ENCODE results near the gene PPFIA4.

PPFIA4 gene

GRCh38 chr1:203091761-203092330, 65.6 kb downstream of the PPFIA4 start:
- TF ChIP-seq, protein P1, sequence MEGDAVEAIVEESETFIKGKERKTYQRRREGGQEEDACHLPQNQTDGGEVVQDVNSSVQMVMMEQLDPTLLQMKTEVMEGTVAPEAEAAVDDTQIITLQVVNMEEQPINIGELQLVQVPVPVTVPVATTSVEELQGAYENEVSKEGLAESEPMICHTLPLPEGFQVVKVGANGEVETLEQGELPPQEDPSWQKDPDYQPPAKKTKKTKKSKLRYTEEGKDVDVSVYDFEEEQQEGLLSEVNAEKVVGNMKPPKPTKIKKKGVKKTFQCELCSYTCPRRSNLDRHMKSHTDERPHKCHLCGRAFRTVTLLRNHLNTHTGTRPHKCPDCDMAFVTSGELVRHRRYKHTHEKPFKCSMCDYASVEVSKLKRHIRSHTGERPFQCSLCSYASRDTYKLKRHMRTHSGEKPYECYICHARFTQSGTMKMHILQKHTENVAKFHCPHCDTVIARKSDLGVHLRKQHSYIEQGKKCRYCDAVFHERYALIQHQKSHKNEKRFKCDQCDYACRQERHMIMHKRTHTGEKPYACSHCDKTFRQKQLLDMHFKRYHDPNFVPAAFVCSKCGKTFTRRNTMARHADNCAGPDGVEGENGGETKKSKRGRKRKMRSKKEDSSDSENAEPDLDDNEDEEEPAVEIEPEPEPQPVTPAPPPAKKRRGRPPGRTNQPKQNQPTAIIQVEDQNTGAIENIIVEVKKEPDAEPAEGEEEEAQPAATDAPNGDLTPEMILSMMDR (IDR thresholded peaks at IDR 0.05; ENCODE audit: insufficient read depth, low read length, missing control alignments), result no peak
- H3K4me3 ChIP-seq (ENCODE audit: low read depth, low read length), result no peak overlapping the region
- no peak for DNase-seq (ENCODE audit: low read depth, low spot score)
- ChIA-PET CTCF (interaction anchor here (0.7 to 1.2 kb wide), 4 partner anchors 29 to 177 kb away, joined by 3 to 4 read pairs (median 3); no protein-coding TSS in a partner anchor), POLR2A (no interaction called here)

DNA sequence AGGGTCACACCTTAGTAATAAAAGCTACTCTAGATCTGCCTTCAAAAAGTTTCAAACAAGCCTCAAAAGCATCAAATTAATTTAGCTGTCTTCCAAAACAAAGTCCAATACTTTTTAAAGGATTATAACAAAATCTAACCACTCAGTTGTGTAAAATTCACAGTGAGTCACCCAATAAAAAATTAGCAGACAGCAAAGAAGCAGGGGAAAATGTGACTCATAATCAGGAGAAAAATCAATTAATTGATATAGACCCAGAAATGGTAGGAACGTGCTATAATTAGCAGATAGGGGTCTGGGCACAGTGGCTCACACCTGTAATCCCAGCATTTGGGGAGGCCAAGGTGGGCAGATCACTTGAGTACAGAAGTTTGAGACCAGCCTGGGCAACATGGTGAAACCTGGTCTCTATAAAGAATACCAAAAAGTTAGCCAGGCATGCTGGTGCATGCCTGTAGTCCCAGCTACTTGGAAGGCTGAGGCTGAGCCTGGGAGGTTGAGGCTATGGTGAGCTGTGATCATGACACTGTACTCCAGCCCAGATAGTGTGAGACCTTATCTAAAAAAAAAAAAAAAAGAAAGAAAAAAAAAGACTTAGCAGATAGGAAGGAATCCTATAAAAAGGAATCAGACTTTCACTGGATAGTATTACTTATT, 67.6 kb downstream of the PPFIA4 start:
- CTCF ChIA-PET, result interaction anchor here (1.2 kb wide), 1 partner anchor 24 kb away, joined by 3 read pairs; no protein-coding TSS in a partner anchor
- TF ChIP-seq, protein P1 (IDR thresholded peaks at IDR 0.05; ENCODE audit: insufficient read depth, low read length, missing control alignments), result no peak
- DNase-seq (ENCODE audit: low read depth, low spot score), result no peak
- no peak overlapping the region for H3K4me3 ChIP-seq (ENCODE audit: low read depth, low read length)
- POLR2A ChIA-PET, result no interaction called here

DNA sequence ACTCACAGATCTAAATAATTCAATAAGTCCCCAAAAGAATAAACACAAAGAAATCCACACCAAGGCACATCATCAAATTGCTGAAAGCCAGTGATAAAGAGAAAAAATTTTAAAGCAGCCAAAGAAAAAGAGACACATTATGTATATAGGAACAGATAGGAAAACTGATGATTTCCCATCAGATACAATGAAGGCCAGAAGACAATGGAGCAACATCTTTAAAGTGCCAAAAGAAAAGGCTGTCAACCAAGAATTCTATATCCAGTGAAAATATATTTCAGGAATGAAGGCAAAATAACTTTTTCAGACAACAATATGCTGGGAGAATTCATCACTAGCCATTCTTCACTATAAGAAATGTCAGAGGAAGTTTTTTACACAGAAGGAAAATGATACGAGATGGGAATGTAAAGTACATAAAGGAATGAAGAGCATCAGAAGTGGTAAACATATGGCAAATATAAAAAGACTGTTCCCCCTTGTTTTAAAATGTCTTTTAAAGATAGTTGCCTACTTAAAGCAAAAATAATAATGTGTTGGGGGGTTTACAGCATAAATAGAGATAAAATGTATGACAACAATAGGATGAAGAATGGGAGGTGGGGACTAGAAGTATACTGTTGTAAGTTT, 68.9 kb downstream of the PPFIA4 start:
- POLR2A ChIA-PET, result no interaction called here
- CTCF ChIA-PET, result interaction anchor here (1.0 kb wide), 2 partner anchors 56 to 172 kb away, joined by 3 read pairs; no protein-coding TSS in a partner anchor
- DNase-seq (ENCODE audit: low read depth, low spot score), result no peak
- TF ChIP-seq, protein P1 (IDR thresholded peaks at IDR 0.05; ENCODE audit: insufficient read depth, low read length, missing control alignments), result no peak
- H3K4me3 ChIP-seq (ENCODE audit: low read depth, low read length), result no peak overlapping the region

GRCh38 chr1:203096566-203096965, 70.3 kb downstream of the PPFIA4 start:
- CTCF ChIA-PET, result interaction anchor here (1.1 to 5.0 kb wide), 2 partner anchors 14 to 21 kb away, joined by 3 to 26 read pairs; no protein-coding TSS in a partner anchor
- POLR2A ChIA-PET, result no interaction called here
- no peak for DNase-seq (ENCODE audit: low read depth, low spot score)
- TF ChIP-seq, protein P1 (IDR thresholded peaks at IDR 0.05; ENCODE audit: insufficient read depth, low read length, missing control alignments), result no peak
- no peak overlapping the region for H3K4me3 ChIP-seq (ENCODE audit: low read depth, low read length)

DNA sequence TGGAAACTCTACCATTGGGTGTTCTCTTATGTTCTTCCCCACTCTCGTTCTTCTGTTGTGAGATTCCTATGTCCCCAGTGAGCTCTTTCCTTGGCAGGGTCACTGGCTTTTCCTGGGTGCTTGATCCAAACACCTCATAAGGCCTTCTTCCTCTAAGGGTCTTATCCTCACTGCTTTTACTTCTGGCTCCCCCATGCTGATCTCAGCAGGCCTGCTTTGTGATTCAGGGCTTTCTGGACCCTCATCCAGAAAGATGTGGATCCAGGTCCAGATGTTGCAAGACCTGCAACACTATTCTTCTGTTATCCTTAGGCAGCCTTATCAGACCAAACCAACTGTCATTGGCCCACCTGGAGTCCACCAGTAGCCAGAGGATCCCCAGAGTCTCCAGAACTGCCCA, 70.7 kb downstream of the PPFIA4 start:
- POLR2A ChIA-PET, result no interaction called here

More for the DNA sequence above, 70.7 kb downstream of the PPFIA4 start:
- CTCF ChIA-PET, result interaction anchor here (1.1 to 5.0 kb wide), 4 partner anchors 14 to 171 kb away, joined by 3 to 26 read pairs (median 14); no protein-coding TSS in a partner anchor
- DNase-seq (ENCODE audit: low read depth, low spot score), result no peak
- no peak overlapping the region for H3K4me3 ChIP-seq (ENCODE audit: low read depth, low read length)
- TF ChIP-seq, protein P1 (IDR thresholded peaks at IDR 0.05; ENCODE audit: insufficient read depth, low read length, missing control alignments), result no peak
